Ishikawa (cell line): ENCODE results near the gene DUSP15.

Experiments
- CREB1 ChIP-seq: IDR thresholded peaks from 2 replicates; pipeline ENCODE4 v1.6.1; 2012; ENCODE audit warnings: low read depth
- EP300 ChIP-seq: IDR thresholded peaks from 2 replicates; pipeline ENCODE4 v1.6.1; 2012; ENCODE audit warnings: borderline replicate concordance
- RAD21 ChIP-seq: IDR thresholded peaks from 2 replicates; pipeline ENCODE4 v1.6.1; 2012; ENCODE audit warnings: low read depth
- REST ChIP-seq: IDR thresholded peaks from 2 replicates; pipeline ENCODE4 v1.6.1; 2012; ENCODE audit warnings: low read depth, mild to moderate bottlenecking
- TAF1 ChIP-seq: IDR thresholded peaks from 2 replicates; pipeline ENCODE4 v1.6.1; 2012; ENCODE audit warnings: low read depth, mild to moderate bottlenecking

GRCh38 chr20:31909253-31910070 is 39.1 kb upstream of the DUSP15 start:
- TF ChIP-seq REST (no peak), CREB1 (no peak), TAF1 (no peak), EP300 (no peak), RAD21 (no peak)
